Measurements from ENCODE around the gene STIM2. TPM values are rescaled to one million over a fixed set of nuclear protein-coding genes. Genes with fewer than 3 reads are reported as not detected.

The STIM2 gene
- total RNA-seq, 4 donors from 2014 or later, result 3.9 to 7.6 (median 4.9) TPM

DNA sequence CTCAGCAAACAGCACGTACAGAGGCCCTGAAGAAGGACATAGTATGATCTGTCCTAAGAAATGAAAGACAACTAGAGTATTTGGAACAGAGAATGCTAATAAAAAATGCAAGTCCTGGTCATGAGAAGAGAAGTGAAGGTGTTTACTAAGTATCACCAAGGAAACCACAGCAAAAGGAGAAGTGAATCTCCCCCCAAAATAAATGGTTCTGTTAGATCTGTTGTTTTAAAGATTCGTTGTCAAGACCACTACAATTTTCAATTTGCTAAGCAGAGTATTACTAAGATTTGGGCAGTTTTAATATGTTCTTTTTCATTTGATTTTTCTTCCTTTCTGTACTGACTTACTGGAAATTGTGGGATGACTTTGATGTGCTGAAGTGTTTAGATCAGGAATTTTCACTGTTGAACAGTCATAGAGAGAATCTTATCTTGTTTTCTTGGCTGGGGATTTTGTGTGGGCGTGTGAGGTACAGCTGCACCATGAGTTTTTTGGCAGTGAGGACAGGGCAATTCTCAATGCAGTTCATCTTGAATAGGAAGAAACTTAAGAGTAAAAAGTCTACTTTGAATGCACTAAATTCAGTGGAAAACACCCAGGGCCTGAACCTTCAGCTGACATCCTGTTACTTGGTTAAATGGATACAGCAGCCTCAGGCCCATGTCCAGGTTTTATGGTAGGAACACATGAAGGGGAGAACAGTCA lies 132.2 kb downstream of the STIM2 start:
- Histone ChIP-seq H3K4me3 (no peak overlapping the region), H3K27ac (peak overlapping the region in 2 of 4 donors; percentile 11 to 27), H3K36me3 (no peaks in the 10 kb centered on the region), H3K27me3 (no peaks in the 10 kb centered on the region), H3K4me1 (peaks cover 9 to 18% of the 10 kb centered on the region in 2 donors), H3K9me3 (no peaks in the 10 kb centered on the region)
- no peak for TF ChIP-seq POLR2A (IDR thresholded peaks at IDR 0.05)
- no peak for TF ChIP-seq CTCF (IDR thresholded peaks at IDR 0.05 in 4 of 5, conservative IDR thresholded peaks at IDR 0.05 in 1 of 5)
- ATAC-seq (no peak), DNase-seq (no peak)
- intact Hi-C loops (cut with DNase I; ENCODE audit: low total_unique reads) (no loop called here), in situ Hi-C loops (cut with MboI; ENCODE audit: low sequenced_read_pairs in 4 of 4) (no loop called here)

GRCh38 chr4:26993539-26993938 lies 132.9 kb downstream of the STIM2 start:
- Histone ChIP-seq H3K36me3 (no peaks in the 10 kb centered on the region), H3K27me3 (no peaks in the 10 kb centered on the region), H3K9me3 (no peaks in the 10 kb centered on the region), H3K4me3 (no peak overlapping the region), H3K4me1 (peaks cover 9 to 18% of the 10 kb centered on the region in 2 donors), H3K27ac (no peak overlapping the region)
- DNase-seq, result no peak
- no peak for TF ChIP-seq CTCF (IDR thresholded peaks at IDR 0.05 in 4 of 5, conservative IDR thresholded peaks at IDR 0.05 in 1 of 5)
- no peak for TF ChIP-seq POLR2A (IDR thresholded peaks at IDR 0.05)
- intact Hi-C loops (cut with DNase I; ENCODE audit: low total_unique reads), result no loop called here
- in situ Hi-C loops (cut with MboI; ENCODE audit: low sequenced_read_pairs in 4 of 4), result no loop called here
- no peak for ATAC-seq

DNA sequence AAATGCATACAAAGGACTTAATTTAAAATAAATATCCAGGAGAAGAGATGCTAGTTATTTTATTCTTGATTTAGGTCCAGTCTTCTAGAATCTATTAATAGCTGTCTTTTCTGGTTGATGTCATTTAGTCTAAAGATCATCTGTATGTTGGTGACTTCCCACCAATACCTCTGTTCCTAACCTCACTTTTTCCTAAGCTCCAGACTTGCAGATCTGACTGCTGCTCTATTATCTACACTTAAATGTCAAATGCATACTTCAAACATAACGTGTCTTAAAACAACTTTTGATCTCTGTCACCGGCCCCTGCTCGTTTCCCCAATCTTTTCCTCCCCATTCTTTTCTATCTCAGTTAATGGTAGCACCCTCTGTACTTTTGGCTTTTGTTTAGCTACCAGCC lies 133.3 kb downstream of the STIM2 start:
- H3K27me3 ChIP-seq, result no peaks in the 10 kb centered on the region
- no peaks in the 10 kb centered on the region for H3K36me3 ChIP-seq
- H3K4me1 ChIP-seq, result peaks cover 9 to 18% of the 10 kb centered on the region in 2 donors
- H3K4me3 ChIP-seq, result no peak overlapping the region
- intact Hi-C loops (cut with DNase I; ENCODE audit: low total_unique reads), result no loop called here
- TF ChIP-seq POLR2A (IDR thresholded peaks at IDR 0.05) (no peak), CTCF (IDR thresholded peaks at IDR 0.05 in 4 of 5, conservative IDR thresholded peaks at IDR 0.05 in 1 of 5) (no peak)
- DNase-seq, result no peak
- no peaks in the 10 kb centered on the region for H3K9me3 ChIP-seq
- ATAC-seq, result no peak
- no peak overlapping the region for H3K27ac ChIP-seq
- in situ Hi-C loops (cut with MboI; ENCODE audit: low sequenced_read_pairs in 4 of 4), result no loop called here

DNA sequence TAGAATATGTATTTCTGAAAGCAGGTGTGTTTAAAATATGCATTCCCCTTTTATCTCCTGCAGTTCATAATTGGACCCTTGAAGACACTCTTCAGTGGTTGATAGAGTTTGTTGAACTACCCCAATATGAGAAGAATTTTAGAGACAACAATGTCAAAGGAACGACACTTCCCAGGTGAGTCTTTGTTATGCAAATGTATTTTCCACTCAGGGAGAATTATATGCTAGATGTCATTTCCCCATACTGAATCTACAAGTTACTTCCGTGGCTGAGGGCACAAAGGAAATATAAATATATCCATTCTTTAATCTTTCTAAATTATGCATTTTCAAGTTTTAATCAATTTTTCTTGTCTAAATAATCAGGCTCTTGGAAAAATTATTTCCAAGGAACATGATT lies 134.7 kb downstream of the STIM2 start:
- in situ Hi-C loops (cut with MboI; ENCODE audit: low sequenced_read_pairs in 4 of 4), result no loop called here
- H3K4me3 ChIP-seq, result no peak overlapping the region
- no peak overlapping the region for H3K27ac ChIP-seq
- intact Hi-C loops (cut with DNase I; ENCODE audit: low total_unique reads), result no loop called here
- no peak for ATAC-seq
- no peaks in the 10 kb centered on the region for H3K36me3 ChIP-seq
- DNase-seq, result no peak
- H3K4me1 ChIP-seq, result peaks cover 14 to 18% of the 10 kb centered on the region in 2 donors
- no peaks in the 10 kb centered on the region for H3K9me3 ChIP-seq
- TF ChIP-seq POLR2A (IDR thresholded peaks at IDR 0.05) (no peak), CTCF (IDR thresholded peaks at IDR 0.05 in 4 of 5, conservative IDR thresholded peaks at IDR 0.05 in 1 of 5) (no peak)
- no peaks in the 10 kb centered on the region for H3K27me3 ChIP-seq

DNA sequence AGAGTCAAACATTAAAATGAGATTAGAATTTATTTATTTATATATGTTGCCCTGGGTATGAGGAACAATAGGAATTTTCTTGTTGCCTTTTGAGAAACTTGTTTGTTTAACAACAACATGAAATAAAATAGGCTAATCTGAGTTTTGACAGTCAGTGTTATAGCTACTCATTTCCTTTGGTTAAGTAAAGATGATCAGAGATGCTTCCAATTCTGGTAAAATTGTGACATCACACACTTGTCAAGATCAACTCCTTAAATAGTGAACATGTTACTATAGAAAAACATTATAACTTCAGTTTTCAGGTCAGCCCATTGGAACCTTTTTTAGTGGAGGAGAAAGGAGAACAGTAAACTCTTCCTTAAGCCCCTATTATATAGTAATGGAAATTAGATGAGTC lies 136.1 kb downstream of the STIM2 start:
- H3K4me3 ChIP-seq, result no peak overlapping the region
- intact Hi-C loops (cut with DNase I; ENCODE audit: low total_unique reads) (no loop called here), in situ Hi-C loops (cut with MboI; ENCODE audit: low sequenced_read_pairs in 4 of 4) (no loop called here)
- H3K36me3 ChIP-seq, result no peaks in the 10 kb centered on the region
- no peak for ATAC-seq
- peaks cover 14 to 18% of the 10 kb centered on the region in 2 donors for H3K4me1 ChIP-seq
- DNase-seq, result no peak
- H3K9me3 ChIP-seq, result no peaks in the 10 kb centered on the region
- no peaks in the 10 kb centered on the region for H3K27me3 ChIP-seq
- H3K27ac ChIP-seq, result no peak overlapping the region
- TF ChIP-seq CTCF (IDR thresholded peaks at IDR 0.05 in 4 of 5, conservative IDR thresholded peaks at IDR 0.05 in 1 of 5) (no peak), POLR2A (IDR thresholded peaks at IDR 0.05) (no peak)

Measured in gastrocnemius medialis (tissue), 4 donors.